Measurements from ENCODE around the gene GIGYF2.
"Not testable (repeated sequence)": the region's sequence is repeated elsewhere in the genome, so short reads cannot be mapped to it uniquely, and the experiment has no call there.

The GIGYF2 gene

GRCh38 chr2:232687382-232688160, 9.6 kb upstream of the GIGYF2 start:
- Histone ChIP-seq H4K20me1 (no peaks in the 10 kb centered on the region), H3K4me3 (no peak overlapping the region), H3K27me3 (no peaks in the 10 kb centered on the region), H3K36me3 (no peaks in the 10 kb centered on the region), H3K4me1 (peaks cover 0 to 13% (median 9%) of the 10 kb centered on the region in 10 experiments; a peak in 14 of 20 replicates), H3K27ac (no peak overlapping the region), H3K4me2 (peak overlapping the region in 7 of 11 experiments; percentile 5 to 59 (median 38); a peak in 13 of 22 replicates), H3K9ac (0 out of 22 replicates have a peak overlapping the region, but pooled peaks of 1 of the 11 experiments have one; percentile 18), H3K9me3 (replicated peaks in 1 of 11) (peaks cover 0 to 6% (median 0%) of the 10 kb centered on the region in 11 experiments; a peak in 1 of 22 replicates)
- no peak for TF ChIP-seq Cebpa-rat (IDR thresholded peaks at IDR 0.05)

GRCh38 chr2:232688201-232688600, 8.9 kb upstream of the GIGYF2 start:
- H3K9ac ChIP-seq: 0 out of 22 replicates have a peak overlapping the region, but pooled peaks of 1 of the 11 experiments have one; percentile 18
- no peak for TF ChIP-seq Cebpa-rat (IDR thresholded peaks at IDR 0.05)
- H4K20me1 ChIP-seq: no peaks in the 10 kb centered on the region
- peak overlapping the region in 7 of 11 experiments; percentile 5 to 59 (median 38); a peak in 12 of 22 replicates for H3K4me2 ChIP-seq
- no peak overlapping the region for H3K27ac ChIP-seq
- peaks cover 0 to 6% (median 0%) of the 10 kb centered on the region in 11 experiments; a peak in 1 of 22 replicates for H3K9me3 ChIP-seq (replicated peaks in 1 of 11)
- H3K27me3 ChIP-seq: no peaks in the 10 kb centered on the region
- H3K36me3 ChIP-seq: no peaks in the 10 kb centered on the region
- no peak overlapping the region for H3K4me3 ChIP-seq
- H3K4me1 ChIP-seq: peaks cover 0 to 13% (median 9%) of the 10 kb centered on the region in 10 experiments; a peak in 14 of 20 replicates

GRCh38 chr2:232689152-232689910, 7.8 kb upstream of the GIGYF2 start:
- no peak overlapping the region for H3K9ac ChIP-seq
- H3K9me3 ChIP-seq (replicated peaks in 1 of 11): peaks cover 0 to 6% (median 0%) of the 10 kb centered on the region in 11 experiments; a peak in 1 of 22 replicates
- no peaks in the 10 kb centered on the region for H4K20me1 ChIP-seq
- H3K27me3 ChIP-seq: no peaks in the 10 kb centered on the region
- no peak overlapping the region for H3K27ac ChIP-seq
- H3K36me3 ChIP-seq: no peaks in the 10 kb centered on the region
- H3K4me3 ChIP-seq: no peak overlapping the region
- H3K4me1 ChIP-seq: peaks cover 0 to 13% (median 9%) of the 10 kb centered on the region in 10 experiments; a peak in 14 of 20 replicates
- H3K4me2 ChIP-seq: no peak overlapping the region
- no peak for TF ChIP-seq Cebpa-rat (IDR thresholded peaks at IDR 0.05)

- peaks cover 0 to 13% (median 9%) of the 10 kb centered on the region in 10 experiments; a peak in 14 of 20 replicates for H3K4me1 ChIP-seq
- H3K4me2 ChIP-seq; H3K9ac ChIP-seq; H3K4me3 ChIP-seq; H3K27me3 ChIP-seq; H3K9me3 ChIP-seq (replicated peaks in 1 of 11); H3K27ac ChIP-seq; H4K20me1 ChIP-seq; H3K36me3 ChIP-seq: not testable (repeated sequence)
These were observed 6.0 kb upstream of the GIGYF2 start for GRCh38 chr2:232691117-232691516.

- no peak overlapping the region for H3K4me2 ChIP-seq
- H3K27me3 ChIP-seq: no peaks in the 10 kb centered on the region
- TF ChIP-seq Cebpa-rat (IDR thresholded peaks at IDR 0.05): no peak
- H4K20me1 ChIP-seq: peaks cover 0 to 6% (median 0%) of the 10 kb centered on the region in 11 experiments; a peak in 4 of 22 replicates
- peaks cover 2 to 10% (median 8%) of the 10 kb centered on the region in 10 experiments; a peak in 18 of 20 replicates for H3K4me1 ChIP-seq
- peaks cover 0 to 6% (median 0%) of the 10 kb centered on the region in 11 experiments; a peak in 1 of 22 replicates for H3K9me3 ChIP-seq (replicated peaks in 1 of 11)
- H3K4me3 ChIP-seq: no peak overlapping the region
- no peak overlapping the region for H3K27ac ChIP-seq
- no peaks in the 10 kb centered on the region for H3K36me3 ChIP-seq
- no peak overlapping the region for H3K9ac ChIP-seq
These were observed 3.8 kb upstream of the GIGYF2 start for GRCh38 chr2:232693344-232693743.

GRCh38 chr2:232696609-232697058, 497 bp upstream of the GIGYF2 start:
- Histone ChIP-seq H3K9ac (peak overlapping the region; percentile 88 to 97 (median 96); a peak in 19 of 22 replicates), H3K36me3 (peaks cover 4 to 18% (median 6%) of the 10 kb centered on the region in 11 experiments; a peak in 15 of 22 replicates)

GRCh38 chr2:232697807-232698110, 628 bp downstream of the GIGYF2 start:
- H3K27ac ChIP-seq: peak overlapping the region; percentile 85 to 96 (median 91)
- TF ChIP-seq Cebpa-rat (IDR thresholded peaks at IDR 0.05): no peak

More at GRCh38 chr2:232696609-232697058, 497 bp upstream of the GIGYF2 start:
- Histone ChIP-seq H3K27ac (peak overlapping the region in 10 of 11 experiments; percentile 30 to 96 (median 78); a peak in 20 of 22 replicates), H4K20me1 (peaks cover 0 to 33% (median 12%) of the 10 kb centered on the region in 11 experiments; a peak in 13 of 22 replicates), H3K4me2 (peak overlapping the region; percentile 43 to 91 (median 82)), H3K27me3 (no peaks in the 10 kb centered on the region), H3K4me1 (peaks cover 24 to 37% (median 29%) of the 10 kb centered on the region in 10 experiments), H3K4me3 (peak overlapping the region; percentile 80 to 100 (median 94)), H3K9me3 (replicated peaks in 1 of 11) (no peaks in the 10 kb centered on the region)
- no peak for TF ChIP-seq Cebpa-rat (IDR thresholded peaks at IDR 0.05)

GRCh38 chr2:232698556-232699091, 1.5 kb downstream of the GIGYF2 start:
- Histone ChIP-seq H3K27me3 (no peaks in the 10 kb centered on the region), H3K4me3 (peak overlapping the region; percentile 80 to 100 (median 94)), H3K4me1 (peaks cover 24 to 37% (median 29%) of the 10 kb centered on the region in 10 experiments), H3K36me3 (peaks cover 15 to 38% (median 26%) of the 10 kb centered on the region in 11 experiments), H3K4me2 (peak overlapping the region; percentile 83 to 97 (median 89)), H3K9me3 (replicated peaks in 1 of 11) (no peaks in the 10 kb centered on the region), H4K20me1 (peaks cover 9 to 53% (median 31%) of the 10 kb centered on the region in 11 experiments; a peak in 18 of 22 replicates), H3K27ac (peak overlapping the region; percentile 85 to 96 (median 91); a peak in 18 of 22 replicates), H3K9ac (peak overlapping the region; percentile 88 to 97 (median 96))
- no peak for TF ChIP-seq Cebpa-rat (IDR thresholded peaks at IDR 0.05)

More at GRCh38 chr2:232697807-232698110, 628 bp downstream of the GIGYF2 start:
- Histone ChIP-seq H3K4me3 (peak overlapping the region; percentile 80 to 100 (median 94)), H4K20me1 (peaks cover 3 to 45% (median 22%) of the 10 kb centered on the region in 11 experiments; a peak in 17 of 22 replicates), H3K9me3 (replicated peaks in 1 of 11) (no peaks in the 10 kb centered on the region), H3K4me2 (peak overlapping the region; percentile 83 to 97 (median 89)), H3K9ac (peak overlapping the region; percentile 88 to 97 (median 96)), H3K36me3 (peaks cover 8 to 29% (median 17%) of the 10 kb centered on the region in 11 experiments; a peak in 21 of 22 replicates), H3K4me1 (peaks cover 24 to 37% (median 29%) of the 10 kb centered on the region in 10 experiments), H3K27me3 (no peaks in the 10 kb centered on the region)

All from BLaER1 treated with 17β-estradiol and CSF1 and Interleukin-3, amounts not matched to agents 10 nM and 100 nM (cell line).